Activated T-cell treated with anti-CD3 and anti-CD28 coated beads, Interleukin-2, amount 50 U/mL, for 72 hours (primary cell): ENCODE results near the gene IVD. TPM values are rescaled to one million over a fixed set of nuclear protein-coding genes. Genes with fewer than 3 reads are reported as not detected.

ENCODE experiments used
- ATAC-seq, 2 donors: fragments of 150-1000 bp; cut with Tn5 transposase; replicated peaks in 1 of 2; 2 replicates each; pipeline ENCODE4 v1.10.0; 2021; ENCODE audit warnings: moderate library complexity in 2 of 2, mild to moderate bottlenecking in 1 of 2
- DNase-seq, 2 donors: peaks; one replicate each; pipeline ENCODE4 v3.0.0; 2021 to 2022; ENCODE audit warnings: mixed read lengths in 1 of 2
- H3K27ac Mint-ChIP-seq: one replicate; pipeline ENCODE4 v1.8.0; 2022; ENCODE audit warnings: mild to moderate bottlenecking, moderate library complexity, mixed read lengths
- H3K27me3 Mint-ChIP-seq: one replicate; pipeline ENCODE4 v1.8.0; 2022; ENCODE audit warnings: low read depth, mixed read lengths
- H3K36me3 Mint-ChIP-seq, 2 donors: one replicate each; pipeline ENCODE4 v1.8.0; 2022; ENCODE audit warnings: mixed read lengths in 2 of 2, mild to moderate bottlenecking in 1 of 2; ENCODE audit not compliant: insufficient read depth in 2 of 2
- H3K4me1 Mint-ChIP-seq: one replicate; pipeline ENCODE4 v1.8.0; 2022; ENCODE audit warnings: low read depth, mixed read lengths
- H3K4me3 Mint-ChIP-seq, 2 donors: one replicate each; pipeline ENCODE4 v1.8.0; 2022; ENCODE audit warnings: mild to moderate bottlenecking in 2 of 2, mixed read lengths in 2 of 2, moderate library complexity in 2 of 2
- H3K9me3 Mint-ChIP-seq, 2 donors: one replicate each; pipeline ENCODE4 v1.8.0; 2022; ENCODE audit warnings: mixed read lengths in 2 of 2
- total RNA-seq, 2 donors: library from RNA; stranded (reverse); gene quantifications; one replicate each; pipeline ENCODE4 v1.2.3, GENCODE V29; 2022

The IVD gene
- total RNA-seq, 2 donors from 2014 or later: 61.2 to 75.5 TPM

DNA sequence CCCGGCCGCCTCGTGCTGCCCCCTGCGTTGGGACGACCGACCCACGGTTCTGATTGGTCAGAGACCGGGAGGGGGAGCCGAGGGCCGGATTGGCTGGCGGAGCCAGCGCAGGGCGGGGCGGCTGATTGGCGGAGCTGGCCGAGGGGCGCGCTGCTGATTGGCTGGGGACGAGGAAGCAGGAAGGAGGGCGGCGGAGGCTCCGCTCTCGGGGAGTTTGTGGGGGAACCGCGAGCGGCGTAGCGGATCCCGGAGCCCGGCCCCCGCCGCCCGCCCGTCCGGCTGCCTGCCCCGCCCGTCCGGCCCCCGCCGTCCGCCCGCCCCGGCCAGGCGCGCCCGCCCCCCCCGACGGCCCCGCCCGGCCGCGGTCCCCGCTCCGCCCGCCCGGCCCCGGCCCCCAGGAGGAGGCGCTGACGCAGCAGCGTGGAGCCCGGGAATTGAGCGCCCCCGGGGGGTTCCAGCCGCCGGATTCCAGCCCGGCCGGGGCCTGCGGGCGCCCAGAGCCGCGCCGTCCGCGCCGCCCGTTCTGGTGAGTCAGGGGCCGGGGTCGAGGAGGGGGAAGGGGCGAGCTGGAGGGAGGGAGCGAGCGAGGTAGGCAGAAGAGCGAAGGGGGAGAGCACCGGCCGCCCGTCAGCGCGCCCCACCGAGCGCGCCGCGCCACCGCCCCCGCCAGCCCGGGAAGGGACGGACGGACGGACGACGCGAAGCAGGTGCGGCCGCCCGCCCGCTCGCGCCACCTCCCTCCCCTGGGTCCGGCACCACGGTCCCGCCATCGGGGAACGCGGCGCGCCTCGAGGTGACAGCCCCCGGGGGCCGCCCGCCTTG, 35.4 kb downstream of the IVD start, which contains the start of gene BAHD1:
BAHD1 (plus strand) TSS at position 211 of the 822 bp plus-strand sequence. CDS start 17,512 bp downstream, outside the sequence.
- peaks cover 64% of the 10 kb centered on the region for H3K4me1 Mint-ChIP-seq
- peak; percentile 89 to 91 for ATAC-seq

DNA sequence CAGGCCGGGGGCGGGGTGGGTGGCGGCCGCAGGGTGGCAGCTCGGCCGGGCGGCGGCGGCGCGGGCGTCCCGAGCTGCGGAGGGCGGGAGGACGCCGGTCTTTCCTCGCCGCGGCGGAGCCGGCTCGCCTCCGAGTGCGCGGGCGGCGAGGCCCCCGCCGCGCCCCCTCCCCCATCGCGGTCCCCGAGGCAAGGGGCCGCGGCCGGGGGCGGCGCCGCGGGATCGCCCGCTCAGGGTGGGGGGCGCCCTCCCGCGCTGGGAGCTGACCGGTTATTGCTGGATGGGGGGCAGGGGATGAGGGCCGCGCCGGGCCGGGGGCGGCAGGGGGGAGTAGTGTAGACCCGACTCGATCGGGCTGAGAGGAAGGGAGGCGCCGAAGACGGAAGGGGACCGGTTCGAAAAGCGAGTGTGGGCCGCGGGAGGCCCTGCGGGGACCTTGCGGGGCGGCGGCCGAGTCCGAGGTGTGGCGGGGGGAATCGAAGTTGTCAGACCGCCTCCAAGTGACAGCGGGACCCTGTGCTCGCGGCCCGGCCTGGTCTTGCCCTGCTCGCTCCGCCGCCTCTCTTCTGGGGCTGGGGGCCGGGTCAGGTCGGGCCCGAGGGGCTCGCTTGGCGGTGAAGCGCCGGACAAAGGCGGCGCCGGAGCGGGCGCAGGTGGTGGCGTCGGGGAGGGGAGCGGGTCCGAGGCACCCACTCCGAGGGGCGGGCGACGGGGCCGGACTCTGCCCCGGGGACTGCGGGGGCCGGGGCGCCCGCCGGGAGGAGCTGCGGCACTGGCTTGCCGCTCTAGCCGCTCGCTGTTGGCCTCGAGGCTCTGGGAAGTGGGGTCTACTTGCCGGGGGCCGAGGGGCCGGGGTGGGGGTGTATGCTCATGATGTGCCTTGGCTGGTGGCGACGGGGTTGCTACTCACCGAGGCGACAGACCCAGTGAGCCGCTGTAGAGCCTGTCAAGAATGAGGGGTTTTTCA, 36.3 kb downstream of the IVD start:
- peaks cover 35% of the 10 kb centered on the region for H3K27me3 Mint-ChIP-seq
- peak; percentile 3 to 10 for ATAC-seq
- peak overlapping the region; percentile 90 to 93 for H3K4me3 Mint-ChIP-seq
- peaks cover 0 to 2% of the 10 kb centered on the region in 2 donors for H3K36me3 Mint-ChIP-seq
- no peak overlapping the region for H3K27ac Mint-ChIP-seq
- peak; percentile 48 to 55 for DNase-seq
- no peaks in the 10 kb centered on the region for H3K9me3 Mint-ChIP-seq
- H3K4me1 Mint-ChIP-seq: peaks cover 59% of the 10 kb centered on the region

More for the DNA sequence above, 35.4 kb downstream of the IVD start, which contains the start of gene BAHD1:
- DNase-seq: peak; percentile 98
- H3K9me3 Mint-ChIP-seq: no peaks in the 10 kb centered on the region
- peak within 1 kb of the TSS; percentile 55 for H3K27ac Mint-ChIP-seq
- H3K27me3 Mint-ChIP-seq: peaks cover 40% of the 10 kb centered on the region
- peak within 1 kb of the TSS; percentile 90 to 96 for H3K4me3 Mint-ChIP-seq
- peaks cover 0 to 2% of the 10 kb centered on the region in 2 donors for H3K36me3 Mint-ChIP-seq

DNA sequence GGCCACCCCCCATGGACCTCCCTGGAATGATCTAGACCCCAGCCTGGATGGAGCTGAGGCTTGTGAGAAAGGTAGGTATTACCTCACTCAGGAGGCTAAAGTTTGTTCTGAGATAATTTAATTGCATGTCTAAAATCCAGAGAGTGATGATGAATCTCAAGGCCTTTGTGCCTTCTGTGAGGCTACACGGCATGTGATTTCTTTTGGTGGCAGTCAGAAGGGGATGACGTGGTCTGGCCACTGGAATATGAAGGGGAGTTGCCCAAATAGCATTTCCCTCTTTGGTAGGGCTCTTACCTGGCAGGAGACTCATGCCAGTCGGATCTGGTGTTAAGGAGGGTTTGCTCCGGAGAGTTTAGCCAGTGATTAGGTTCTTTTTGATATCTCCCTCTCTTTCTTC, 37.7 kb downstream of the IVD start:
- no peak for ATAC-seq
- Mint-ChIP-seq H3K27me3 (peaks cover 21% of the 10 kb centered on the region), H3K27ac (no peak overlapping the region), H3K4me1 (peaks cover 47% of the 10 kb centered on the region), H3K9me3 (no peaks in the 10 kb centered on the region), H3K36me3 (peaks cover 0 to 2% of the 10 kb centered on the region in 2 donors), H3K4me3 (peak overlapping the region; percentile 90 to 93)
- DNase-seq: no peak

GRCh38 chr15:40443846-40444245, 38.3 kb downstream of the IVD start:
- H3K4me1 Mint-ChIP-seq: peaks cover 48% of the 10 kb centered on the region

GRCh38 chr15:40444736-40445135, 39.1 kb downstream of the IVD start:
- DNase-seq: no peak
- peaks cover 0 to 2% of the 10 kb centered on the region in 2 donors for H3K36me3 Mint-ChIP-seq
- H3K9me3 Mint-ChIP-seq: no peaks in the 10 kb centered on the region
- no peak overlapping the region for H3K27ac Mint-ChIP-seq
- peaks cover 53% of the 10 kb centered on the region for H3K4me1 Mint-ChIP-seq
- H3K27me3 Mint-ChIP-seq: peaks cover 6% of the 10 kb centered on the region
- no peak overlapping the region for H3K4me3 Mint-ChIP-seq
- no peak for ATAC-seq

More at GRCh38 chr15:40443846-40444245, 38.3 kb downstream of the IVD start:
- H3K9me3 Mint-ChIP-seq: no peaks in the 10 kb centered on the region
- peak overlapping the region in 1 of 2 donors; percentile 6 for H3K4me3 Mint-ChIP-seq
- ATAC-seq (no peak), DNase-seq (no peak)
- H3K27me3 Mint-ChIP-seq: peaks cover 15% of the 10 kb centered on the region
- peaks cover 0 to 2% of the 10 kb centered on the region in 2 donors for H3K36me3 Mint-ChIP-seq
- H3K27ac Mint-ChIP-seq: peak overlapping the region; percentile 12

GRCh38 chr15:40445421-40445922, 39.9 kb downstream of the IVD start:
- H3K36me3 Mint-ChIP-seq: no peaks in the 10 kb centered on the region
- peaks cover 54% of the 10 kb centered on the region for H3K4me1 Mint-ChIP-seq
- H3K27me3 Mint-ChIP-seq: no peaks in the 10 kb centered on the region
- H3K27ac Mint-ChIP-seq: peak overlapping the region; percentile 34
- no peak overlapping the region for H3K4me3 Mint-ChIP-seq
- H3K9me3 Mint-ChIP-seq: no peaks in the 10 kb centered on the region
- DNase-seq: no peak
- no peak for ATAC-seq

GRCh38 chr15:40446144-40446543, 40.5 kb downstream of the IVD start:
- Mint-ChIP-seq H3K36me3 (no peaks in the 10 kb centered on the region), H3K27ac (no peak overlapping the region), H3K4me3 (no peak overlapping the region), H3K27me3 (no peaks in the 10 kb centered on the region), H3K4me1 (peaks cover 59% of the 10 kb centered on the region), H3K9me3 (no peaks in the 10 kb centered on the region)
- DNase-seq (no peak), ATAC-seq (no peak)

DNA sequence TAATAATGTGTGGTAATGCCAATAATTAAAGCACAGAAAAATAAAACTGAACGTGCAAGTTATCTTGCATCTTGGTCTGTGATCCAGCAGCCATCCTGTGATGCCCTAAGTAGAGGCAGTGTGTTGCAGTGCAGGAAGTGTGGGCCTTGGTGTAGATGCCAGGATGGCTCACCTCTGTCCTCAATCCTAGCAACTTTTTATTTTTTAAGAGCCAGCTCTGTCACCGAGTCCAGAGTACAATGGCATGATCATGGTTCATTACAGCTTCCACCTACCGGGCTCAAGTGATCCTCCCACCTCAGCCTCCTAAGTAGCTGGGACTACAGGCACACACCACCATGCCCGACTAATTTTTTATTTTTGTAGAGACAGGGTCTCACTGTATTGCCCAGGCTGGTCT, 42.8 kb downstream of the IVD start:
- no peaks in the 10 kb centered on the region for H3K9me3 Mint-ChIP-seq
- no peaks in the 10 kb centered on the region for H3K36me3 Mint-ChIP-seq
- no peaks in the 10 kb centered on the region for H3K27me3 Mint-ChIP-seq
- no peak overlapping the region for H3K27ac Mint-ChIP-seq
- H3K4me3 Mint-ChIP-seq: no peak overlapping the region
- DNase-seq (no peak), ATAC-seq (no peak)
- H3K4me1 Mint-ChIP-seq: peaks cover 70% of the 10 kb centered on the region

GRCh38 chr15:40449275-40449674, 43.7 kb downstream of the IVD start:
- H3K27me3 Mint-ChIP-seq: no peaks in the 10 kb centered on the region
- no peaks in the 10 kb centered on the region for H3K9me3 Mint-ChIP-seq
- no peak for ATAC-seq
- H3K4me1 Mint-ChIP-seq: peaks cover 70% of the 10 kb centered on the region
- no peak overlapping the region for H3K27ac Mint-ChIP-seq
- no peak overlapping the region for H3K4me3 Mint-ChIP-seq
- no peaks in the 10 kb centered on the region for H3K36me3 Mint-ChIP-seq
- DNase-seq: no peak

DNA sequence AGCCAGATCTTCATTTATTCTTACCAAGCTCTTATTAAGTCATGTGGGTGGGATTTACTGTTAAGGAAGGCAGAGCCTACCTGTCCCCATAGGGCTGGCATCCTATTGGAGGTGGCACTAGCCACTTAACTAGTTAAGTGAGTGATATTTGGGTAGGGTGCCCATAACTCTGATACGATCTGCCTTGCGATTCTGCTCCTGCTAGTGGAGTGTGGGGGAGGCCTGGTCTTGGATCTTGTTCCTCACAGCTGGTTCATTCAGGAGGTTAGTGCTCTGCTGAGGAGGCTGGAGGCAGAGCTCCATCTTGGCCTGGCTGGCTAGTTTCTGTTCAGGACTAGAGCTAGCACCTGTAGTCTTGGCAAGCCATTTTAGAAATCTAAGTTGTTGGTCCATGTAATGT, 44.5 kb downstream of the IVD start:
- Mint-ChIP-seq H3K36me3 (no peaks in the 10 kb centered on the region), H3K27me3 (no peaks in the 10 kb centered on the region), H3K27ac (no peak overlapping the region), H3K9me3 (no peaks in the 10 kb centered on the region), H3K4me3 (no peak overlapping the region), H3K4me1 (peaks cover 70% of the 10 kb centered on the region)
- ATAC-seq (no peak), DNase-seq (no peak)

GRCh38 chr15:40451527-40452158, 46.0 kb downstream of the IVD start:
- Mint-ChIP-seq H3K36me3 (no peaks in the 10 kb centered on the region), H3K9me3 (no peaks in the 10 kb centered on the region), H3K27me3 (no peaks in the 10 kb centered on the region), H3K4me1 (peaks cover 77% of the 10 kb centered on the region), H3K27ac (no peak overlapping the region), H3K4me3 (peak overlapping the region in 1 of 2 donors; percentile 36)
- DNase-seq (no peak), ATAC-seq (no peak)

GRCh38 chr15:40452296-40453090, 46.9 kb downstream of the IVD start:
- ATAC-seq: peak; percentile 55 to 66
- no peak for DNase-seq
- Mint-ChIP-seq H3K9me3 (no peaks in the 10 kb centered on the region), H3K4me3 (peak overlapping the region; percentile 42 to 72), H3K27ac (peak overlapping the region; percentile 63), H3K4me1 (peaks cover 84% of the 10 kb centered on the region), H3K27me3 (no peaks in the 10 kb centered on the region), H3K36me3 (no peaks in the 10 kb centered on the region)
